GM23248 (cell line): ENCODE measurements around the gene FGD5. TPM values are rescaled to one million over a fixed set of nuclear protein-coding genes. Genes with fewer than 3 reads are reported as not detected.

ENCODE experiments used
- DNase-seq: peaks from one replicate; pipeline ENCODE4 v3.0.0-alpha.2; 2015
- H2AFZ ChIP-seq: fragments of 200-600 bp; sonication (generic); 2 replicates; pipeline ENCODE4 v1.6.1; 2016; ENCODE audit warnings: antibody characterized with exemption
- H3F3A ChIP-seq: fragments of 200-600 bp; sonication (generic); 2 replicates; pipeline ENCODE4 v1.6.1; 2016; ENCODE audit warnings: mild to moderate bottlenecking, antibody characterized with exemption, mixed run types; ENCODE audit not compliant: insufficient read depth
- H3K27ac ChIP-seq: fragments of 200-600 bp; sonication (generic); 2 replicates; pipeline ENCODE4 v1.5.1; 2016; ENCODE audit warnings: mild to moderate bottlenecking
- H3K27me3 ChIP-seq: fragments of 200-600 bp; sonication (generic); replicated peaks from 2 replicates; pipeline ENCODE4 v1.6.1; 2016; ENCODE audit warnings: mild to moderate bottlenecking; ENCODE audit not compliant: insufficient read depth
- H3K36me3 ChIP-seq: fragments of 200-600 bp; sonication (generic); 2 replicates; pipeline ENCODE4 v1.6.1; 2016; ENCODE audit warnings: low read depth, mild to moderate bottlenecking
- H3K4me1 ChIP-seq: fragments of 200-600 bp; sonication (generic); 2 replicates; pipeline ENCODE4 v1.6.1; 2016; ENCODE audit warnings: mild to moderate bottlenecking; ENCODE audit not compliant: insufficient read depth
- H3K4me2 ChIP-seq: fragments of 200-600 bp; sonication (generic); one replicate; pipeline ENCODE4 v1.6.1; 2016; ENCODE audit warnings: mild to moderate bottlenecking; ENCODE audit not compliant: unreplicated experiment
- H3K4me3 ChIP-seq: fragments of 200-600 bp; sonication (generic); 2 replicates; pipeline ENCODE4 v1.5.1; 2016; ENCODE audit warnings: mild to moderate bottlenecking
- H3K79me2 ChIP-seq: fragments of 200-600 bp; sonication (generic); 2 replicates; pipeline ENCODE4 v1.6.1; 2016; ENCODE audit warnings: mild to moderate bottlenecking; ENCODE audit not compliant: insufficient read depth
- H3K9ac ChIP-seq: fragments of 200-600 bp; sonication (generic); 2 replicates; pipeline ENCODE4 v1.6.1; 2016; ENCODE audit warnings: mild to moderate bottlenecking
- H3K9me2 ChIP-seq: fragments of 200-600 bp; sonication (generic); 2 replicates; pipeline ENCODE4 v1.6.1; 2016; ENCODE audit warnings: mixed run types, mild to moderate bottlenecking, moderate library complexity; ENCODE audit not compliant: insufficient read depth
- H3K9me3 ChIP-seq: fragments of 200-600 bp; sonication (generic); one replicate; pipeline ENCODE4 v1.6.1; 2017; ENCODE audit warnings: low read depth
- H4K20me1 ChIP-seq: fragments of 200-600 bp; sonication (generic); 2 replicates; pipeline ENCODE4 v1.6.0; 2016; ENCODE audit not compliant: insufficient read depth
- EZH2 ChIP-seq: fragments of 200-600 bp; sonication (generic); IDR thresholded peaks from 2 replicates; pipeline ENCODE4 v1.6.1; 2018; ENCODE audit warnings: antibody characterized with exemption, mild to moderate bottlenecking; ENCODE audit not compliant: insufficient read depth, poor library complexity, severe bottlenecking
- EZH2phosphoT487 ChIP-seq: fragments of 200-600 bp; sonication (generic); IDR thresholded peaks from 2 replicates; pipeline ENCODE4 v1.6.1; 2018; ENCODE audit warnings: antibody characterized with exemption, moderate library complexity, mild to moderate bottlenecking, low read depth; ENCODE audit not compliant: insufficient read depth
- WGBS, 2 experiments: methylation state at CpG; one replicate each; pipeline ENCODE4 v1.1.6; 2015 to 2017; ENCODE audit warnings: low lambda C conversion rate in 2 of 2, low coverage in 1 of 2; ENCODE audit errors: missing lambda C conversion rate in 2 of 2; 5-methylcytosine and 5-hydroxymethylcytosine counted together
- in situ Hi-C: fragments of 300-500 bp; cut with MboI; formaldehyde crosslinking; loops from 2 replicates; pipeline ENCODE4 v1.15.0; 2020
- polyA plus RNA-seq: library from polyadenylated mRNA; unstranded; fragments of >200 nt; fragmentation: Nextera tagmentation; extraction: Ambion mirVana; gene quantifications from 2 replicates; pipeline ENCODE4 v1.2.1, GENCODE V29; 2016
- total RNA-seq: library from RNA; depleted of rRNA; stranded (reverse); fragments of >200 nt; shearing (Covaris generic); gene quantifications from 2 replicates; pipeline ENCODE4 v1.2.3, GENCODE V29; 2014

FGD5 gene
- total and polyA plus RNA-seq, 2 experiments from 2014 or later, result not detected

- Histone ChIP-seq H3K4me1 (no peaks in the 10 kb centered on the region), H3K79me2 (no peaks in the 10 kb centered on the region), H3K36me3 (no peaks in the 10 kb centered on the region), H3K9ac (no peak overlapping the region), H3K9me2 (no peaks in the 10 kb centered on the region), H3K27ac (no peak overlapping the region), H2AFZ (no peak overlapping the region), H3K4me2 (no peak overlapping the region), H3K9me3 (no peaks in the 10 kb centered on the region), H3K27me3 (peaks cover 58% of the 10 kb centered on the region), H3F3A (no peaks in the 10 kb centered on the region), H3K4me3 (no peak overlapping the region), H4K20me1 (no peaks in the 10 kb centered on the region)
- TF ChIP-seq EZH2 (no peak), EZH2phosphoT487 (no peak)
- in situ Hi-C loops, result no loop called here
- DNase-seq, result no peak
- WGBS, 2 experiments, result 23 to 24% methylated on average over 7 of the region's 7 CpGs
Measured at GRCh38 chr3:14846226-14846880, 27.6 kb downstream of the FGD5 start.

- H3K9me2 ChIP-seq, result no peaks in the 10 kb centered on the region
- H3K4me3 ChIP-seq, result no peak overlapping the region
- no peaks in the 10 kb centered on the region for H4K20me1 ChIP-seq
- H3K36me3 ChIP-seq, result no peaks in the 10 kb centered on the region
- H2AFZ ChIP-seq, result no peak overlapping the region
- 16 to 20% methylated on average over 14 of the region's 15 CpGs for WGBS, 2 experiments
- no peak overlapping the region for H3K27ac ChIP-seq
- no peaks in the 10 kb centered on the region for H3K9me3 ChIP-seq
- peaks cover 60% of the 10 kb centered on the region for H3K27me3 ChIP-seq
- in situ Hi-C loops, result no loop called here
- no peaks in the 10 kb centered on the region for H3K79me2 ChIP-seq
- TF ChIP-seq EZH2phosphoT487 (no peak), EZH2 (no peak)
- no peak overlapping the region for H3K9ac ChIP-seq
- no peaks in the 10 kb centered on the region for H3K4me1 ChIP-seq
- no peak overlapping the region for H3K4me2 ChIP-seq
- H3F3A ChIP-seq, result no peaks in the 10 kb centered on the region
- DNase-seq, result no peak
Measured at GRCh38 chr3:14847613-14848541, 29.1 kb downstream of the FGD5 start.

GRCh38 chr3:14848906-14849305 is 30.1 kb downstream of the FGD5 start:
- 62 to 73% methylated on average over 8 of the region's 8 CpGs for WGBS, 2 experiments
- in situ Hi-C loops, result no loop called here
- H3K27me3 ChIP-seq, result peaks cover 68% of the 10 kb centered on the region

DNA sequence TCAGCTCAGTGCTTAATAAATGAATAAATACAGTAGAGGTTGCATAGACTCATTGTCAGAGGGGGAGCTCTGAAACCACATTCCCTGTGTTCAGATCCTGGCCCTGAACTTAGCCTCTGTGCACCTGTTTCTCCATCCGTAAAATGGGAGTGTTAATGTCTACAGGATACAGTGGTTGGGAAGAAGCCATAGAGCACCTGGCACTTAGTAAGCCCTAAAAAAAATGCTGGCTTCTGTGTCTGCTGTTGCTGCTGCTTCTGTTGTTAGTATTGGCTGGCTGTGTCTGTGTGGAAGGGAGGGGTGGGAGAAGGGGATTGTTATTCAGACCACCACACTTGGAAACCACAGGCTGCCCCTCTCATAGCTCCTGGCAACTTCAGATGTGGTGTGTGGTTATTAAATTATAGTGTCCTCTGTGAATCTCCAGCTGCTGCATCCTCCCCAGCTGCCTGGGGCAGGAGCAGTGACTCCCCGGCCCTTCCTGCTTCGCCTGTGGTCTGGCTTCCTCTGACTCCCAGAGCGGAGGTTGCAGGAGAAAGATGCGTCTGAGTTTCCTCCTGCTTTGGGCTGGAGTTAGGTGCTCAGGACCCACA is 31.0 kb downstream of the FGD5 start:
- no peaks in the 10 kb centered on the region for H3K9me3 ChIP-seq
- no peak overlapping the region for H3K4me3 ChIP-seq
- H3K4me1 ChIP-seq, result no peaks in the 10 kb centered on the region
- 45 to 51% methylated on average over 5 of the region's 5 CpGs for WGBS, 2 experiments
- H3K9me2 ChIP-seq, result no peaks in the 10 kb centered on the region
- no peaks in the 10 kb centered on the region for H4K20me1 ChIP-seq
- no peak for DNase-seq
- H3K27ac ChIP-seq, result no peak overlapping the region
- no peak overlapping the region for H2AFZ ChIP-seq
- no peaks in the 10 kb centered on the region for H3K79me2 ChIP-seq
- in situ Hi-C loops, result no loop called here
- no peak overlapping the region for H3K4me2 ChIP-seq
- no peaks in the 10 kb centered on the region for H3F3A ChIP-seq
- peaks cover 65% of the 10 kb centered on the region for H3K27me3 ChIP-seq
- TF ChIP-seq EZH2, result no peak
- no peak for TF ChIP-seq EZH2phosphoT487
- H3K36me3 ChIP-seq, result no peaks in the 10 kb centered on the region
- no peak overlapping the region for H3K9ac ChIP-seq

More at GRCh38 chr3:14848906-14849305, 30.1 kb downstream of the FGD5 start:
- no peaks in the 10 kb centered on the region for H3K36me3 ChIP-seq
- H4K20me1 ChIP-seq, result no peaks in the 10 kb centered on the region
- no peak for DNase-seq
- H3K27ac ChIP-seq, result no peak overlapping the region
- no peaks in the 10 kb centered on the region for H3K79me2 ChIP-seq
- no peak overlapping the region for H3K9ac ChIP-seq
- no peak overlapping the region for H2AFZ ChIP-seq
- no peaks in the 10 kb centered on the region for H3F3A ChIP-seq
- no peaks in the 10 kb centered on the region for H3K9me2 ChIP-seq
- no peak for TF ChIP-seq EZH2phosphoT487
- no peak for TF ChIP-seq EZH2
- no peak overlapping the region for H3K4me3 ChIP-seq
- no peak overlapping the region for H3K4me2 ChIP-seq
- no peaks in the 10 kb centered on the region for H3K9me3 ChIP-seq
- H3K4me1 ChIP-seq, result no peaks in the 10 kb centered on the region
